Measurements from ENCODE around the gene GAPVD1.

- TF ChIP-seq CTCF (conservative IDR thresholded peaks at IDR 0.05; ENCODE audit: low read depth, low read length): no peak
- TF ChIP-seq EZH2phosphoT487 (IDR thresholded peaks at IDR 0.05; ENCODE audit: borderline replicate concordance, low read length): no peak
- TF ChIP-seq EZH2 (IDR thresholded peaks at IDR 0.05; ENCODE audit: low read length, unreplicated experiment): no peak
These were observed 50.8 kb downstream of the GAPVD1 start for GRCh38 chr9:125312411-125312810.

Data from PC-3 (cell line).